IMR-90 (cell line): ENCODE measurements around the gene LGALS3. TPM values are rescaled to one million over a fixed set of nuclear protein-coding genes. Genes with fewer than 3 reads are reported as not detected.

Source experiments
- ATAC-seq: fragments of 200-7000 bp; cut with Tn5 transposase; 2 replicates; pipeline ENCODE4 v1.9.1; 2020; ENCODE audit warnings: low read depth, mild to moderate bottlenecking, moderate library complexity
- BruUV-seq: library from RNA; stranded (reverse); fragments of 400-500 nt; replicated peaks from 2 replicates; lab custom pipeline; 2021; lab: Mats Ljungman, UMichigan
- CTCF ChIA-PET: fragments of 300-600 bp; formaldehyde crosslinking; extraction: SDS; loops from one replicate; lab custom pipeline; 2021; ENCODE audit warnings: antibody characterized with exemption; lab: Yijun Ruan, JAX
- POLR2A ChIA-PET: fragments of 300-600 bp; sonication (Branson Sonifier 250); formaldehyde crosslinking; loops from one replicate; lab custom pipeline; 2022; ENCODE audit warnings: antibody characterized with exemption; ENCODE audit not compliant: unreplicated experiment; lab: Charles Lee
- DNase-seq: peaks from one replicate; pipeline ENCODE4 v3.0.0; 2013
- H2AFZ ChIP-seq: replicated peaks from 2 replicates; pipeline ENCODE3; 2013; ENCODE audit warnings: low read length, mild to moderate bottlenecking; ENCODE audit not compliant: poor library complexity
- H2AK5ac ChIP-seq: 2 replicates; pipeline ENCODE4 v1.6.1; 2013; ENCODE audit warnings: low read depth, low read length, inconsistent platforms
- H2AK9ac ChIP-seq: replicated peaks from 2 replicates; pipeline ENCODE3; 2013; ENCODE audit warnings: mild to moderate bottlenecking, low read depth, low read length, moderate library complexity; ENCODE audit not compliant: poor library complexity
- H2BK120ac ChIP-seq: 2 replicates; pipeline ENCODE4 v1.6.1; 2013; ENCODE audit warnings: low read depth, low read length, inconsistent platforms
- H2BK15ac ChIP-seq: 3 replicates; pipeline ENCODE4 v1.6.1; 2013; ENCODE audit warnings: low read depth, low read length, inconsistent platforms
- H2BK20ac ChIP-seq: 2 replicates; pipeline ENCODE4 v1.6.1; 2013; ENCODE audit warnings: low read depth, mild to moderate bottlenecking, inconsistent platforms, low read length, moderate library complexity
- H2BK5ac ChIP-seq: 2 replicates; pipeline ENCODE4 v1.6.1; 2013; ENCODE audit warnings: mild to moderate bottlenecking, low read depth, low read length, inconsistent platforms; ENCODE audit not compliant: poor library complexity, severe bottlenecking
- H3K14ac ChIP-seq: replicated peaks from 2 replicates; pipeline ENCODE4 v1.6.1; 2013; ENCODE audit warnings: low read depth, low read length, inconsistent platforms
- H3K18ac ChIP-seq: 2 replicates; pipeline ENCODE4 v1.6.1; 2013; ENCODE audit warnings: low read depth, low read length, control low read depth
- H3K23ac ChIP-seq: 2 replicates; pipeline ENCODE4 v1.6.1; 2013; ENCODE audit warnings: low read depth, low read length, inconsistent platforms
- H3K27ac ChIP-seq: 2 replicates; pipeline ENCODE4 v1.5.1; 2013; ENCODE audit warnings: mild to moderate bottlenecking, control low read depth, low read length; ENCODE audit not compliant: insufficient read depth
- H3K27me3 ChIP-seq: 2 replicates; pipeline ENCODE4 v1.6.1; 2013; ENCODE audit warnings: low read length; ENCODE audit not compliant: control insufficient read depth, insufficient read depth
- H3K36me3 ChIP-seq: 2 replicates; pipeline ENCODE4 v1.6.1; 2013; ENCODE audit warnings: low read length, mixed read lengths; ENCODE audit not compliant: control insufficient read depth, insufficient read depth
- H3K4ac ChIP-seq: 2 replicates; pipeline ENCODE4 v1.6.1; 2013; ENCODE audit warnings: low read depth, low read length, inconsistent platforms
- H3K4me1 ChIP-seq: 2 replicates; pipeline ENCODE4 v1.6.1; 2013; ENCODE audit warnings: low read length, mixed read lengths; ENCODE audit not compliant: control insufficient read depth, insufficient read depth
- H3K4me2 ChIP-seq: 2 replicates; pipeline ENCODE4 v1.6.1; 2013; ENCODE audit warnings: low read depth, mild to moderate bottlenecking, control low read depth, low read length, moderate library complexity
- H3K4me3 ChIP-seq: 2 replicates; pipeline ENCODE4 v1.5.1; 2013; ENCODE audit warnings: low read depth, mild to moderate bottlenecking, control low read depth, low read length, moderate library complexity; ENCODE audit not compliant: insufficient read depth
- H3K56ac ChIP-seq: 2 replicates; pipeline ENCODE4 v1.6.1; 2013; ENCODE audit warnings: low read length, inconsistent platforms; ENCODE audit not compliant: insufficient read depth; ENCODE audit errors: extremely low read depth
- H3K79me1 ChIP-seq, 2 experiments: 2 replicates each; pipeline ENCODE4 v1.6.1; 2013; ENCODE audit warnings: low read length in 2 of 2, inconsistent platforms in 1 of 2, low read depth in 1 of 2
- H3K9ac ChIP-seq: 2 replicates; pipeline ENCODE4 v1.6.1; 2013; ENCODE audit warnings: low read depth, low read length, control low read depth
- H3K9me1 ChIP-seq: 2 replicates; pipeline ENCODE4 v1.6.1; 2013; ENCODE audit warnings: low read length, inconsistent platforms; ENCODE audit not compliant: insufficient read depth
- H3K9me3 ChIP-seq: 2 replicates; pipeline ENCODE4 v1.6.1; 2013; ENCODE audit warnings: low read length; ENCODE audit not compliant: control insufficient read depth, insufficient read depth
- H4K20me1 ChIP-seq: 2 replicates; pipeline ENCODE4 v1.6.1; 2013; ENCODE audit warnings: low read length, inconsistent platforms; ENCODE audit not compliant: insufficient read depth
- H4K5ac ChIP-seq: 2 replicates; pipeline ENCODE4 v1.6.1; 2013; ENCODE audit warnings: mild to moderate bottlenecking, low read depth, low read length, control low read depth
- H4K8ac ChIP-seq, 2 experiments: 2 replicates each; pipeline ENCODE4 v1.6.1; 2013; ENCODE audit warnings: low read depth in 2 of 2, low read length in 2 of 2, control low read depth in 1 of 2, inconsistent platforms in 1 of 2
- H4K91ac ChIP-seq: 2 replicates; pipeline ENCODE4 v1.6.1; 2013; ENCODE audit warnings: low read depth, low read length, inconsistent platforms; ENCODE audit not compliant: insufficient read depth
- BHLHE40 ChIP-seq: fragments of 150-350 bp; IDR thresholded peaks from 2 replicates; pipeline ENCODE4 v1.6.1; 2016; ENCODE audit warnings: mild to moderate bottlenecking, low read depth, low read length
- CEBPB ChIP-seq: IDR thresholded peaks from 2 replicates; pipeline ENCODE4 v1.6.1; 2012; ENCODE audit warnings: low read depth, low read length, improper control_type of control experiment
- CHD1 ChIP-seq: IDR thresholded peaks from 2 replicates; pipeline ENCODE4 v1.6.1; 2012; ENCODE audit warnings: low read depth, low read length, improper control_type of control experiment
- CTCF ChIP-seq: conservative IDR thresholded peaks from 2 replicates; pipeline ENCODE4 v1.5.1; 2012; ENCODE audit warnings: mild to moderate bottlenecking, low read depth, low read length, improper control_type of control experiment
- ELK1 ChIP-seq: fragments of 150-350 bp; IDR thresholded peaks from 2 replicates; pipeline ENCODE4 v1.6.1; 2016; ENCODE audit warnings: low read depth, mild to moderate bottlenecking, low read length, moderate library complexity, borderline replicate concordance
- FOS ChIP-seq: fragments of 150-350 bp; IDR thresholded peaks from 2 replicates; pipeline ENCODE4 v1.6.1; 2016; ENCODE audit warnings: low read depth, low read length
- MAFK ChIP-seq: IDR thresholded peaks from 2 replicates; pipeline ENCODE4 v1.6.1; 2012; ENCODE audit warnings: low read depth, low read length, improper control_type of control experiment
- MAZ ChIP-seq: IDR thresholded peaks from 2 replicates; pipeline ENCODE4 v1.6.1; 2012; ENCODE audit warnings: low read depth, mild to moderate bottlenecking, low read length, improper control_type of control experiment, moderate library complexity, borderline replicate concordance
- MXI1 ChIP-seq: IDR thresholded peaks from 2 replicates; pipeline ENCODE4 v1.6.1; 2012; ENCODE audit warnings: low read depth, mild to moderate bottlenecking, low read length, moderate library complexity, borderline replicate concordance
- NFE2L2 ChIP-seq: fragments of 150-350 bp; IDR thresholded peaks from 2 replicates; pipeline ENCODE4 v1.6.1; 2016; ENCODE audit warnings: low read depth, mild to moderate bottlenecking, low read length
- POLR2A ChIP-seq: IDR thresholded peaks from 2 replicates; pipeline ENCODE4 v1.6.1; 2012; ENCODE audit warnings: mild to moderate bottlenecking, low read depth, low read length
- RAD21 ChIP-seq: IDR thresholded peaks from 2 replicates; pipeline ENCODE4 v1.6.1; 2012; ENCODE audit warnings: low read length, improper control_type of control experiment
- RCOR1 ChIP-seq: IDR thresholded peaks from 2 replicates; pipeline ENCODE4 v1.6.1; 2012; ENCODE audit warnings: mild to moderate bottlenecking, low read length, improper control_type of control experiment; ENCODE audit not compliant: insufficient replicate concordance
- RFX5 ChIP-seq: IDR thresholded peaks from 2 replicates; pipeline ENCODE4 v1.8.0; 2012; ENCODE audit warnings: low read depth, mild to moderate bottlenecking, low read length, moderate library complexity
- SMC3 ChIP-seq: fragments of 150-350 bp; IDR thresholded peaks from 2 replicates; pipeline ENCODE4 v1.6.1; 2016; ENCODE audit warnings: low read depth, mild to moderate bottlenecking, antibody characterized with exemption, low read length, moderate library complexity
- USF2 ChIP-seq: fragments of 150-350 bp; IDR thresholded peaks from 2 replicates; pipeline ENCODE4 v1.6.1; 2017; ENCODE audit warnings: mild to moderate bottlenecking, antibody characterized with exemption, low read length, low read depth
- dilution Hi-C: fragments of 300-500 bp; cut with HindIII; formaldehyde crosslinking; loops from one replicate; pipeline ENCODE4 v1.14.3; 2018; ENCODE audit warnings: low sequenced_read_pairs; ENCODE audit not compliant: unreplicated experiment
- in situ Hi-C: fragments of 300-500 bp; cut with MboI; formaldehyde crosslinking; loops from 3 replicates; pipeline ENCODE4 v1.14.3; 2019; ENCODE audit warnings: low sequenced_read_pairs, inconsistent platforms, mixed read lengths
- intact Hi-C: fragments of 100-400 bp; cut with micrococcal nuclease; formaldehyde crosslinking; loops from 2 replicates; pipeline ENCODE4 v1.10.0; 2022
- polyA plus RNA-seq, 3 experiments: library from polyadenylated mRNA; depleted of rRNA; stranded (reverse); fragments of >200 nt; gene quantifications; 2 replicates each; pipeline ENCODE4 v1.2.3, GENCODE V29; 2012; ENCODE audit warnings: low replicate concordance in 1 of 3
- total RNA-seq: library from RNA; depleted of rRNA; stranded (reverse); fragments of >200 nt; gene quantifications from 2 replicates; pipeline ENCODE4 v1.2.3, GENCODE V29; 2012

LGALS3 gene
- total and polyA plus RNA-seq, 2 of the 4 experiments (the other 2 are of a cell fraction): 84.4 to 171 TPM

- Histone ChIP-seq H2AK9ac (no peak overlapping the region), H2AFZ (no peak overlapping the region), H3K79me1 (no peaks in the 10 kb centered on the region), H3K27me3 (no peaks in the 10 kb centered on the region), H2BK15ac (no peak overlapping the region), H3K56ac (no peak overlapping the region), H4K91ac (no peak overlapping the region), H3K36me3 (no peaks in the 10 kb centered on the region), H4K8ac (no peak overlapping the region), H3K14ac (no peak overlapping the region), H3K4me3 (no peak overlapping the region), H3K4ac (no peak overlapping the region), H3K9me1 (no peaks in the 10 kb centered on the region), H4K20me1 (no peaks in the 10 kb centered on the region; the same call in 1 of the 2 replicates), H3K9ac (no peak overlapping the region), H2BK120ac (no peak overlapping the region), H3K4me2 (no peak overlapping the region), H4K5ac (no peak overlapping the region), H3K4me1 (no peaks in the 10 kb centered on the region), H2BK5ac (no peak overlapping the region), H3K9me3 (no peaks in the 10 kb centered on the region), H3K27ac (no peak overlapping the region), H3K18ac (no peak overlapping the region), H2AK5ac (no peak overlapping the region), H3K23ac (no peak overlapping the region), H2BK20ac (no peak overlapping the region)
- intact Hi-C loops: no loop called here
- DNase-seq (no peak), ATAC-seq (no peak)
- dilution Hi-C loops: no loop called here
- in situ Hi-C loops: no loop called here
- TF ChIP-seq MXI1: no peak
- TF ChIP-seq RFX5: no peak
- no peak for TF ChIP-seq USF2
- no peak for TF ChIP-seq CHD1
- TF ChIP-seq RCOR1: no peak
- no peak for TF ChIP-seq NFE2L2
- no peak for TF ChIP-seq MAZ
- no peak for TF ChIP-seq SMC3
- no peak for TF ChIP-seq RAD21
- TF ChIP-seq CEBPB: no peak
- TF ChIP-seq FOS: no peak
- no peak for TF ChIP-seq BHLHE40
- no peak for TF ChIP-seq POLR2A
- TF ChIP-seq CTCF: no peak
- no peak for TF ChIP-seq ELK1
- TF ChIP-seq MAFK: no peak
- POLR2A ChIA-PET: no interaction called here
- CTCF ChIA-PET: interaction anchor here (1.4 kb wide), 1 partner anchor 9 kb away, joined by 3 read pairs; no protein-coding TSS in a partner anchor
- no TSS peak for BruUV-seq
These were observed 44.5 kb upstream of the LGALS3 start for GRCh38 chr14:55084401-55085059.
